Cardiac muscle cell (in vitro differentiated cells and primary cell): ENCODE results near the gene RSPRY1. TPM values are rescaled to one million over a fixed set of nuclear protein-coding genes. Genes with fewer than 3 reads are reported as not detected.
A peak's percentile ranks its signal among the peaks of the same experiment; 100 is the strongest.

Source experiments
- DNase-seq, 2 donors: peaks; one replicate each; pipeline versions ENCODE4 v3.0.0 to v3.0.0-alpha.2; 2010 to 2017; ENCODE audit warnings: low read depth in 1 of 2, low spot score in 1 of 2
- H3K27ac ChIP-seq: fragments of 200-600 bp; sonication (generic); 2 replicates; pipeline ENCODE4 v1.5.1; 2016
- H3K27me3 ChIP-seq: fragments of 200-600 bp; sonication (generic); 2 replicates; pipeline ENCODE4 v1.6.0; 2016; ENCODE audit warnings: control low read depth
- H3K36me3 ChIP-seq: fragments of 200-600 bp; sonication (generic); 2 replicates; pipeline ENCODE4 v1.5.1; 2016; ENCODE audit warnings: control low read depth
- H3K4me1 ChIP-seq: fragments of 200-600 bp; sonication (generic); 2 replicates; pipeline ENCODE4 v1.8.1; 2017; ENCODE audit warnings: low read depth, mild to moderate bottlenecking, mixed run types
- H3K4me3 ChIP-seq: fragments of 200-600 bp; sonication (generic); 2 replicates; pipeline ENCODE4 v1.5.1; 2016; ENCODE audit warnings: mild to moderate bottlenecking
- H3K9me3 ChIP-seq: fragments of 200-600 bp; sonication (generic); 2 replicates; pipeline ENCODE4 v1.5.1; 2017; ENCODE audit warnings: low read depth, mild to moderate bottlenecking, control low read depth
- polyA plus RNA-seq: library from polyadenylated mRNA; unstranded; fragments of >200 nt; fragmentation: Nextera tagmentation; extraction: Ambion mirVana; gene quantifications from 2 replicates; pipeline ENCODE4 v1.2.1, GENCODE V29; 2016
- total RNA-seq: library from RNA; depleted of rRNA; stranded (reverse); fragments of >200 nt; gene quantifications from 2 replicates; pipeline ENCODE4 v1.2.3, GENCODE V29; 2016
- TF ChIP-seq, protein P1 (sequence below): IDR thresholded peaks from 2 replicates; pipeline ENCODE4 v1.5.1; 2012; ENCODE audit warnings: low read depth, mild to moderate bottlenecking, low read length

RSPRY1 gene
- total and polyA plus RNA-seq, 2 experiments from 2014 or later: 30.3 to 33.2 TPM

DNA sequence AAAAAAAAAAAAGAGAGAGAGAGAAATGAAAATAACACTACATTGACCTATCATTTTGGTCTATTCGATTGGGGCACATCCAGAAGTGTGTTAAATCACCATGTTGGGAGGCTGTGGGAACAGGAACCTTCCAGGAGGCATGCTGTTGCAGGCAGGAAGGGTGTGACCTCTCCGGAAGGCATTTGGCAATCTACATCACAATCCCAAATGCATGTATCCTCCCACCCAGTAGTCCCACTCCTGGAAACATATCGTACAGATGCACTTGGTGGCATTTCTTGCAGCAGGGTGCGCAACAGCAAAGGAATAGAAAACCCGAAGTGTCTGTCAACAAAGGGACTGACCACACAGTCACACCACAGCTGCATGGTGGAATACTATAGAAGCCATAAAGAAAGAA lies 90.5 kb downstream of the RSPRY1 start:
- Histone ChIP-seq H3K36me3 (no peaks in the 10 kb centered on the region), H3K9me3 (no peaks in the 10 kb centered on the region), H3K27me3 (no peaks in the 10 kb centered on the region), H3K4me3 (no peak overlapping the region), H3K4me1 (no peaks in the 10 kb centered on the region), H3K27ac (no peak overlapping the region)
- TF ChIP-seq, protein P1, sequence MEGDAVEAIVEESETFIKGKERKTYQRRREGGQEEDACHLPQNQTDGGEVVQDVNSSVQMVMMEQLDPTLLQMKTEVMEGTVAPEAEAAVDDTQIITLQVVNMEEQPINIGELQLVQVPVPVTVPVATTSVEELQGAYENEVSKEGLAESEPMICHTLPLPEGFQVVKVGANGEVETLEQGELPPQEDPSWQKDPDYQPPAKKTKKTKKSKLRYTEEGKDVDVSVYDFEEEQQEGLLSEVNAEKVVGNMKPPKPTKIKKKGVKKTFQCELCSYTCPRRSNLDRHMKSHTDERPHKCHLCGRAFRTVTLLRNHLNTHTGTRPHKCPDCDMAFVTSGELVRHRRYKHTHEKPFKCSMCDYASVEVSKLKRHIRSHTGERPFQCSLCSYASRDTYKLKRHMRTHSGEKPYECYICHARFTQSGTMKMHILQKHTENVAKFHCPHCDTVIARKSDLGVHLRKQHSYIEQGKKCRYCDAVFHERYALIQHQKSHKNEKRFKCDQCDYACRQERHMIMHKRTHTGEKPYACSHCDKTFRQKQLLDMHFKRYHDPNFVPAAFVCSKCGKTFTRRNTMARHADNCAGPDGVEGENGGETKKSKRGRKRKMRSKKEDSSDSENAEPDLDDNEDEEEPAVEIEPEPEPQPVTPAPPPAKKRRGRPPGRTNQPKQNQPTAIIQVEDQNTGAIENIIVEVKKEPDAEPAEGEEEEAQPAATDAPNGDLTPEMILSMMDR: no peak
- DNase-seq: peak in 1 of 2 donors; percentile 32

DNA sequence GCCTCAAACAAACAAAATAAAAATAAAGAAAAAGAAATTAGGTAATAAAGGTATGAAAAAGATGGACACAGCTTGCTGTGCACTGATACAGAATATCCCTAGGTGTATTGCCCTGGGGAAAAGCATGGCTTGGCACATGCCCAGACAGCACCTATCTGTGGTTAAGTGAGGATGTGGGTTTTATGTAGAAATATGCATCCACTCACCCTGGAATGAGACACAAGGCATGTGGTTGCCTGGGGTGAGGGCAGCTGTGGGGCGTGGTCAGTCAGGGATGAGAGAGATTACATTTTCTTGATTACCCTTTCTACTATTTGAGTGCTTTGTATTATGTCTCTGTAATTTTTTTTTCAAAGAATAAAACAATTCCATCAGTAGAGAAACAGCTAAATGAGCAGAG lies 91.5 kb downstream of the RSPRY1 start:
- TF ChIP-seq, protein P1: no peak
- DNase-seq: peak in 1 of 2 donors; percentile 56
- H3K4me1 ChIP-seq: no peaks in the 10 kb centered on the region
- H3K36me3 ChIP-seq: no peaks in the 10 kb centered on the region
- no peak overlapping the region for H3K27ac ChIP-seq
- no peaks in the 10 kb centered on the region for H3K27me3 ChIP-seq
- H3K4me3 ChIP-seq: no peak overlapping the region
- no peaks in the 10 kb centered on the region for H3K9me3 ChIP-seq

DNA sequence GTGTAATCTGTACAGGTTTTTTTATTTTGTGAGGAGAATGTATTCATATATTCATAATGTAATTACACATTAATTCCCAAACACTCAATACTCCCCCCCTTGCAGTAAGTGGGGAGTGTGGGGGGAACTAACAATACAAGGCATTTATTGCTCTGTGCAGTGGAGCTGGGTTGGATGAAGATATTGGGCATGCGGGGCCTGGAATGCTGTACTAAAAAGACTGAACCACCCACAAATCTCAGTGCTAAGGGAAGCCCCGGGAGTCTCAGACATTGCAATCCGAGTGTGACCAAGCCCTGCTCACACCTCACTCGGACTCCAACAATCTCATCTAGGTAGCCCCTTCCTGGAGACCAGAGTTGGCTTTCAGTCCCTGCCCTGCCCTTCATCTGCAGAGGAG lies 92.4 kb downstream of the RSPRY1 start:
- TF ChIP-seq, protein P1: no peak
- Histone ChIP-seq H3K27me3 (peaks cover 4% of the 10 kb centered on the region), H3K9me3 (no peaks in the 10 kb centered on the region), H3K36me3 (no peaks in the 10 kb centered on the region), H3K4me1 (no peaks in the 10 kb centered on the region), H3K27ac (no peak overlapping the region), H3K4me3 (no peak overlapping the region)
- no peak for DNase-seq

DNA sequence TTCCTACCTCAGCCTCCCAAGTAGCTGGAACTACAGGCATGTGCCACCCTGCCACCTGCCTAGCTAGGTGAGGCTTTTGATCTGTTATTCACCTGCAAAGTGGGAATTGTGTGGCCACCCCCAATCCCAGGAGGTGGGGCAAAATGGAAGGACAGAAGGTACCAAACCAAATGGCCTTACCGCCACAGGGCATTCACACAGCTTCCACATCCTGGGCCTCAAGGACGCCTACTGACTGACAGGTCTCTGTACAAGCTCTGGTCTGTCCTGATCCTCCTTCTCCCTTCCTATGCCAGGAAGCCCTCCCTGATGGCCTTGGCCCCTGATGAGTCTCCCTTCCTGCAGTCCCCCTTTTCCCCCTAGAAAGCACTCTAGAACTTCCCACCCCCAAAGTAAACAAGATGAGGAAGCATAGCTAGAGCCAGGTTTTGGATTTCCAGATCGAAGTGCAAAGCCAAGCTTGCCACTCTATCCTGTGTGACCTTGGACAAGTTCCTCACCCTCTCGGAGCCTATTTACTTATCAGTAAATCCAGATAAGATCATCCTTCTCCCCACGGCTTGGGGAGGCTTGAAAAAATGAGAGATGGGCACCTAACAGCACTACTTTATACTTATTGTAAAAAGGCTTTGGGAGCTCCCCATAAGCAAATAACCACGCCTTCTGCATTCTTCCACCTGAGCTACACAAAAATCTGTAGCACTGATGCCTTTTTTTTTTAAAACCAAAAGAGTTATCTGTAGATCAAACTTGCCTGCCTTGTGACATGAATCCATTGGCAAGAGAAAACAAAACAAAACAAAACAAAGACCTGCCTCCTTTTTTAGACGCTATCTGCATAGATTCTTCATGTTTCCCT lies 93.9 kb downstream of the RSPRY1 start:
- Histone ChIP-seq H3K4me3 (no peak overlapping the region), H3K4me1 (no peaks in the 10 kb centered on the region), H3K27me3 (peaks cover 13% of the 10 kb centered on the region), H3K27ac (no peak overlapping the region), H3K9me3 (no peaks in the 10 kb centered on the region), H3K36me3 (no peaks in the 10 kb centered on the region)
- DNase-seq: no peak
- TF ChIP-seq, protein P1: no peak

DNA sequence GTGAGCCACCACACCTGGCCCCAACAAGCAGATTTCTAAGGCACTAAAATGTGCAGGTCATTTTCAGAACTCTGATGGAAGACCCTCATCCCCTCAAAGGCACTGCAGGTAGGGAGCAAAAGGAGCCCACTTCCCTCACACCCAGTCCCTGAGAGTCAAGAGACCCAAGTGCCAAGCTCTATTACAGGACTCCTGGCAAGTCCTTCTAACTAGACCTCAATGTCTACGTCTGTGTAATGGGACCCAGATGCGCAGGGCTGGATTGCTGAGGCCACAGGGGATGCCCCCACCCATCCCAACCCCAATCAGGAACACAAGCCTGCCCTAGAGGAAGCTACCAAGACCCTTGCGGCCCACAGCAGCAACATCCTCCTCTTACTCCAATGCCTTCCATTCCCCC lies 95.7 kb downstream of the RSPRY1 start:
- no peak overlapping the region for H3K27ac ChIP-seq
- TF ChIP-seq, protein P1: no peak
- no peaks in the 10 kb centered on the region for H3K4me1 ChIP-seq
- no peak overlapping the region for H3K4me3 ChIP-seq
- no peaks in the 10 kb centered on the region for H3K9me3 ChIP-seq
- no peak for DNase-seq
- peaks cover 13% of the 10 kb centered on the region for H3K27me3 ChIP-seq
- no peaks in the 10 kb centered on the region for H3K36me3 ChIP-seq
